GM15510 (cell line): Measurements from ENCODE around the gene LRRIQ3.

Experiments
- POLR2A ChIP-seq: IDR thresholded peaks from 3 replicates; pipeline ENCODE4 v1.6.1; 2011; ENCODE audit warnings: borderline replicate concordance; ENCODE audit not compliant: insufficient read length; ENCODE audit errors: extremely low read depth

Gene LRRIQ3

DNA sequence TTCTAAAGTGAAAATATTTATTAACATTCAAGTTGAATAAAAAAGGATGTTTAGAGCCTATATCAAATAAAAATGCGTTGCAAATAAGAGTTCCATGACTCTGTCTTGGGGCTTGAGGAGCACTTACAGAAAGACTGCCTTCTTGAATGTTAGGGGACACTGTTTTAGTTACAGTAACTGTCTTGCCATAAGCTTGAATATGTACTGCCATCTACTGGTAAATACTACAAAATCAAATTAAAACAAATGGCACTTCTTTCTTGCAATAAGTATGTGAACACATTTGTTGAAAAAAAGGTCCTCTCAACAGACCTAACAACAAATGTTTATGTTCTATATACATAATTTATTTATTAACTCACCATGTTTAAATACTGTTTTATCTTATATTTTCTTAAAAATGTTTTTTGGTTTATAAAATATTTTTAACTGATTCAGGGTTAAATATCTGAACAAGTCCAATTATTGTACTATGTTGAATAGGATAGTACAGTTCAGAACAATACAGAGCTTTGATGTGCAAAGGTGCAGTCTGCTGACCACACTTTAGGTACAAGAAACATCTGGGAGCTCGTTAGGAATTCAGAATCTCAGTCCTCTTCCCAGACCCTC is 199.5 kb downstream of the LRRIQ3 start:
- no peak for TF ChIP-seq POLR2A

DNA sequence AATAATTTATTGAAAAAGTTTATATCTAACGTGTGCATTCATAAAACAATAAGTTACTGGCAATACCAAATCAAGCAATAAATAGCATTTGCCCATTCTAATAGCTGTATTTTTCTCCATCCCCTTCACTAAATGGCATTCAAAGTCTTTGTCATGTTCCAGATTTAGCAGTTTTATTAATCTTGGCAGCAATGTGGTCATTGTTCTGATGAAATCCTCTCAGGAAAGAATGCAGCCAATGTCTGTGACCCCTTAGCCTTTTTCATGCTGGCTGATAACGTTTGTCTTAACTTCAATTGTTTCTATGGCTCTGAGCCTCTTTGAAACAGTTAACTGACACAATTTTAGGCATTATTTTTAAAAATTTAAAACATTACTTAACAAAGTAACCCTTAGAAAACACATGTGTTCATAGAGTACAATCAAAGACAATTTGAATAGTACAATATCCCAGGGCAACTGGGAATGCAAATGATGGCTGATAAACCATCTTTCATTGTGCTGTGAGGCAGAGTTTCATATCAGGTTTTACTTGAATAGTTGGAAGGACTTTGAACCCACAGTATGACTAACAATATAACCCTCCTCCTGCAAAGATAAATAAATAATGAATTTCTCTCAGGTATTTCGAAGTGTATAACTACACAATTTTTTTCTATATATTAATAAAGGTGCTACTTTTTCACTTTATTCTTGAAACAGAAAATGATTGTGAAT is 217.5 kb downstream of the LRRIQ3 start:
- no peak for TF ChIP-seq POLR2A

DNA sequence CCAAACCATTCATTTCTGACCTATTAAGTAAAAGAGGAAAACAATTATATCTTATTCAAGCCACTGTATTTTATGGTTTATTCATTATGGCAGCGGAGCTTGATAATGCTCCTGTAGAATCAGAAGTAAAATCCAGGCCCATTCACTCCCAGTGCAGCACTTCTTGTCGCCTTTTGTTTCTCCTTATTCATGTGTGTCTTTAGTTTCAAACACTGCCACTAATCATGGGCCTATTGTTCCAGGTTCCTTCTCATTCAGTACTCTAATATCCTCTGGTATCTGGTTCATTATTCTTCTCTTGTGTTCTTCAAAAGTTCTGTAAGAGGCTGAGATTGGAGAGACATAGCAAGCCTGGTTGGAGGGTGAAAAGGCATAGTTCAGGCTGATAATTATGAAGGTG is 218.3 kb downstream of the LRRIQ3 start:
- TF ChIP-seq POLR2A, result no peak

DNA sequence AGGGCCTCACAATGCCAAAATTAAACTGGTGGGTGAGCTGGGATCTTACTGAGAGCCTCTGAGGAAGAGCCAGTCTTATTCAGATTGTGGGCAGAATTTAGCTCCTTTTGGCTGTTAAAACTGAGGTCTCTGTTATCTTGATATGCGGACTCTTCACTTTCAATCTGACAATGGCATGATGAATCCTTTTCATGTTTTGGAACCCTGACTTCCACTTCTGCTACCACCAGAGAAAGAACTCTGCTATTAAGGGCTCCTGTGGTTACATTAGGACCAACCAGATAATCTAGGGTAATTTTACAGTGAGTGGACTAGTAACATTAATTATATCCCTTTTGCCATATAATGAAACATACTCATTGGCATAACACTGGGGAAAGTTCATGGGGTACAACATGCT is 219.0 kb downstream of the LRRIQ3 start:
- TF ChIP-seq POLR2A, result no peak
